GM19025 (cell line): ENCODE measurements around the gene LRRC37B.
"Not testable (repeated sequence)": the region's sequence is repeated elsewhere in the genome, so short reads cannot be mapped to it uniquely, and the experiment has no call there.

Experiments used
- ATAC-seq: cut with Tn5 transposase; IDR thresholded peaks from one replicate; pipeline ENCODE4 v1.9.1; 2021; ENCODE audit warnings: mild to moderate bottlenecking, low read depth, moderate library complexity; ENCODE audit not compliant: unreplicated experiment

The LRRC37B gene

DNA sequence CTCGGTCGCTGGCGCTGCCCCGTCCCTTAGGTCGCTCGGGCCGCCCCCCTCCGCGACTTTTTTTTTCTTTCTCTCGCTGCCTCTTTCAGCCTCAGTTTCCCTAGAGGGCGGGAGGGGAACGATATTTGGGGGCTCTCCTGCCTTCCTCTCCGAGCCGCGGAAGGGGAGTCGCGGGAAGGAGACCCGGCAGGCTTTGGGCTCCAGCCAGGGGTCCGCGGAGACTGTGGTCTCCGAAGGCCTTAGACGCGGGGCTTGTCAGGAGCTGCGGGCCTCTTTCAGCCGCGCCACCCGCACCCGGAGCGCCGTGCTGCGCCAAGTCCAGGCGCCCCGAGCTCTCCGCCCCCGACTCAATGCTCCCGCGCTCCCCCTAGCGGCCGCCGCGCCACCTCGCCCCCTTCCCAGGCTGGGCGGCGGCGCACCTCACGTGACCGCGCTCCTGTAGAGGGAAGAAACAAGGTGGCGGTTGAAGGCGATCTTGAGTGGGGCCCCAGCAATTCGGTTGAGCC lies at the start of gene LRRC37B:
Gene LRRC37B, plus strand, starts transcription at position 427 of the 506 bp plus-strand sequence. CDS start 14,010 bp downstream, outside the sequence.
- peak; percentile 77 for ATAC-seq

GRCh38 chr17:31964131-31964530 lies 43.1 kb upstream of the LRRC37B start:
- ATAC-seq, result not testable (repeated sequence)

- no peak for ATAC-seq
Observed at GRCh38 chr17:31967648-31968047, 39.5 kb upstream of the LRRC37B start.

GRCh38 chr17:31970416-31970815 lies 36.8 kb upstream of the LRRC37B start:
- not testable (repeated sequence) for ATAC-seq

DNA sequence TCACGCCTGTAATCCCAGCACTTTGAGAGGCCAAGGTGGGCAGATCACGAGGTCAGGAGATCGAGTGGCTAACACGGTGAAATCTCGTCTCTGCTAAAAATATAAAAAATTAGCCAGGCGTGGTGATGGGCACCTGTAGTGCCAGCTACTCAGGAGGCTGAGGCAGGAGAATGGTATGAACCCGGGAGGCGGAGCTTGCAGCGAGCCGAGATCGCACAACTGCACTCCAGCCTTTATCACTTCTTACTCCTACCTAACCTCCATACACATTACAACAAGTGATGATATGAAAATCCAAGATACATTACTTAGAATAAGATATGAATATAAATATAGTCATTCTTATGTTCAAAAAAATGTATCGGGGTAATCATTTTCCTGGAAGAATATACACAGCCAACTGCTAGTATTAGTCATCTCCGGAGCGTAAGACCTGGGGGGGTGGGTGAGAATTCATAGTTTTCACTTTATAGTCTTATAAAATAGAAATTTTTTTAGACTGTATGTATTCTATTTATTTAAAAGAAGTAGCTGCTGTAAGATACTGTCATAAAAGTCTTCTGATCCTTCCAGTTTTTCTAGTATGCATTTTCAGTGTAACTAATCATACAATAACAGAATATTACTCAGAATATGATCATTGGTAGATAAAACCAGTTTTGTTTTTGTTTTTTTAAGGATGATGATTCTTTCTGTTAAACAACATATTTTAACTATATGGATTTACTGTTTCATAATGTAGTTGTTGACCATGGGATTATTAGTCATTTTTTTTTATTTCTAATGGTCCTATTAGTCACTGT lies 32.7 kb upstream of the LRRC37B start:
- not testable (repeated sequence) for ATAC-seq

GRCh38 chr17:31975391-31975790 lies 31.8 kb upstream of the LRRC37B start:
- ATAC-seq, result not testable (repeated sequence)

DNA sequence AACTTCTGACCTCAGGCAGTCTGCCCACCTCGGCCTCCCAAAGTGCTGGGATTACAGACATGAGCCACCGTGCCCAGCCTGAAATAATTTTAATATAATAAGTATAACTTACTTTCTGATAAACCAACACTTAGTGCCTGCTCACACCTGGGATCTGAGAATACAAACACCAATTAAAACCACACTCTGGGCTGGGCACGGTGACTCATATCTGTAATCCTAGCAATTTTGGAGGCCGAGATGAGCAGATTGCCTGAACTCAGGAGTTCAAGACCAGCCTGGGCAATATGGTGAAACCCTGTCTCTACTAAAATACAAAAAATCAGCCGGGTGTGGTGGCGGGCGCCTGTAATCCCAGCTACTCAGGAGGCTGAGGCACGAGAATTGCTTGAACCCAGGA lies 15.4 kb upstream of the LRRC37B start:
- not testable (repeated sequence) for ATAC-seq

DNA sequence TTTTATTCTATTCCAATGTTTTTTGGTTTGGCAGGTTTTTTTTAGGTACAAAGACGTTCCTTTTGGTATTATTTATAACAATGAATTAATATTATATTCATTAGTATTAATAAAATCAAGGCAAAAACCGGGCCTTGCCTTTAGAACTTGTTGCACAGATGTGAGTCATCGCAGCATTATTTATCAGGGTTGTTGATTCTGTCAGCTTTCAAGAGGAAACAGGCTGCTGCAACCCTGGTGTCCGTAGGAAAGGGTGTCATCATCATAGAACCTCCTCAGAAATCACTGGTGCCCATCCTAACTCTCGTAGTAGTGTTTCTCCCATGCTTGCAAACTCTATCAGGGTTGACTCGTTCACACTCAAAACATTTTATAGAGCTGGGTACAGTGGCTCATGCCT lies 10.2 kb upstream of the LRRC37B start:
- no peak for ATAC-seq

- peak; percentile 39 for ATAC-seq
Observed at GRCh38 chr17:32007463-32008298, 498 bp downstream of the LRRC37B start.

DNA sequence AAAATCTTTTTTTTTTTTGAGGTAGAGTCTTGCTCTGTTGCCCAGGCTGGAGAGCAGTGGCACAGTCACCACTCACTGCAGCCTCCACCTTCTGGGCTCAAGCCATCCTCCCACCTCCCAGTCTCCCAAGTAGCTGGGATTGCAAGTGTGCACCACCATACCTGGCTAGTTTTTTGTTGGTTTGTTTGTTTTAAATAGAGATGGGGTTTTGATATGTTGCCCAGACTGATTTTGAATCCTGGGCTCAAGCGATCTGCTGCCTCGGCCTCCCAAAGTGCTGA lies 2.0 kb downstream of the LRRC37B start:
- ATAC-seq, result no peak

DNA sequence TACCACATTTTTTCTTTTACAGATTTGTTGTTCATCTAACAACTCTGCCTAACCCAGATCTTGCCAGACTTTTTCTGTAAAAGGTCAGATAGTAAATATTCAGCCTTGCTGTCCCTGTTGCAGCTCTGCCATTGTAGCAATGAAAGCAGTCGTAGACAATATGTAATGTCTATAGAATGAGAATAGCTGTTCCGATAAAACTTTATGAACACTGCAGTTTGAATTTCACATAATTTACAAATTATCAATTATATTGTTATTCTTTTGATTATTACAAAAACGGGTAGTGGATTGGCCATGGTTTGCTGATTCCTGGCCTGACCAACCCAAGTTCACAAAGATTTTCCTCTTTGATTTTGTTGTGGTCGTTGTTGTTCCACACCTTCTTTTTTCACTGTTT lies 2.9 kb downstream of the LRRC37B start:
- ATAC-seq, result no peak

- ATAC-seq, result no peak
Observed at GRCh38 chr17:32015245-32016013, 8.2 kb downstream of the LRRC37B start.

- ATAC-seq, result no peak
Observed at GRCh38 chr17:32016231-32016630, 9.0 kb downstream of the LRRC37B start.

DNA sequence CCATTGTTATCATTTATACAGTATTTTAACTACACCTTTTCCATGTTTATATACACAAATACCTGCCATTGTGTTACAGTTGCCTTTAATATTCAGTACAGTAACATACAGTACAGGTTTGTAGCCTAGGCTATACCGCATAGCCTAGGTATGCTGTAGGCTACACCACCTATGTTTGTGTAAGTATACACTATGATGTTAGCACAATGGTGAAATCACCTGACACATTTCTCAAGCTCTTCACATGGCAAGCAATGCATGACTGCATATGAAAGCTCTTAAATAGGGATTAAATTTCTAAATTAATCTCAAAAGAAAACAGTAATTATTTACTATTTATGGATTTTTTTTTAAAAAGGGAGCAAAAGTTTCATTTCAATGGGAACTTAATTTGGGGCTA lies 12.0 kb downstream of the LRRC37B start:
- ATAC-seq, result no peak

DNA sequence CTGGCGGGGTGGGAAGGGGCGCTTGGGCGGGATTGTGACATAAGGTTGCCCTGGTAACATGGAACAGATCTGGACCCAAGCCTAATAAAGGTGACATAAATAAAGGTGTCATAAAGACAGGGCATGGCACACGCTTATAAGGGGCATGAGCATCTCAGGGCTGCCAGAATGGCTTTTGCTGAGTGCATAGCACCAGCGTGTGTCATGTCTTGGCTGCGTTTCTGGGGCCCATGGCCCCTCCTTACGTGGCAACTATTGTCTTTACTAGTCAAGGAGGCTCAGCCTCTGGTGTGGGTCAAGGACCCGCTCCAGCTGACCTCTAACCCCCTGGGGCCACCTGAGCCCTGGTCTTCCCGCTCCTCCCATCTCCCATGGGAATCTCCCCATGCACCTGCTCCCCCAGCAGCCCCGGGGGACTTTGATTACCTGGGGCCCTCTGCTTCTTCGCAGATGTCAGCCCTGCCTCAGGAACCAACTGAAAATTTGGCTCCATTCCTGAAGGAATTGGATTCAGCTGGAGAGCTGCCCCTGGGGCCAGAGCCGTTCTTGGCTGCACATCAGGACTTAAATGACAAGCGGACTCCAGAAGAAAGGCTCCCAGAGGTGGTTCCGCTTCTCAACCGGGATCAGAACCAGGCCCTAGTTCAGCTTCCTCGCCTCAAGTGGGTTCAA lies 13.9 kb downstream of the LRRC37B start:
- ATAC-seq, result no peak

- ATAC-seq, result no peak
Observed at GRCh38 chr17:32021615-32021955, 14.4 kb downstream of the LRRC37B start.

GRCh38 chr17:32022554-32022953 lies 15.4 kb downstream of the LRRC37B start:
- ATAC-seq, result not testable (repeated sequence)

GRCh38 chr17:32027271-32027670 lies 20.1 kb downstream of the LRRC37B start:
- not testable (repeated sequence) for ATAC-seq

DNA sequence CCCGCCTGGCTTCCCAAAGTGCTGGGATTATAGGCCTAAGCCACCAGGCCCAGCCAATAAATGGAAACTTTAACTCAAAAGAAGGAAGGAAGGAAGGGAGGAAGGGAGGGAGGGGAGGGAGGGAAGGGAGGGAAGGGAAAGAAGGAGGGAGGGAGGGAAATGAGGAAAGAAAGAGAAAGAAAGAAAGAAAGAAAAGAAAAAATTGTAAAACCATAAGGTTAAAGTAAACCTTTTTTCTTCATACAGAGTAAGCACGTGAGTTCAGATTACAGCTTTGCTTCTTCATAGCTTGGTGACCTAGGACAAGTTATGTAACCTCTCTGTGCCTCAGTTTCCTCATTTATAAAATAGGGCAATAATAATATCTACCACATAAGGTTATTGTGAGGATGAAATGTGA lies 26.0 kb downstream of the LRRC37B start:
- no peak for ATAC-seq

GRCh38 chr17:32033812-32034211 lies 26.6 kb downstream of the LRRC37B start:
- not testable (repeated sequence) for ATAC-seq
